Stimulated activated CD8-positive, alpha-beta memory T cell treated with anti-CD3 and anti-CD28 coated beads, Interleukin-12 subunit alpha, Interleukin-12 subunit beta, amount 100 ng/mL, for 4 hours (primary cell): ENCODE data around the gene LRSAM1.

Source experiments
- DNase-seq: peaks from one replicate; pipeline ENCODE4 v3.0.0-alpha.2; 2020; ENCODE audit warnings: low read depth

LRSAM1 gene

DNA sequence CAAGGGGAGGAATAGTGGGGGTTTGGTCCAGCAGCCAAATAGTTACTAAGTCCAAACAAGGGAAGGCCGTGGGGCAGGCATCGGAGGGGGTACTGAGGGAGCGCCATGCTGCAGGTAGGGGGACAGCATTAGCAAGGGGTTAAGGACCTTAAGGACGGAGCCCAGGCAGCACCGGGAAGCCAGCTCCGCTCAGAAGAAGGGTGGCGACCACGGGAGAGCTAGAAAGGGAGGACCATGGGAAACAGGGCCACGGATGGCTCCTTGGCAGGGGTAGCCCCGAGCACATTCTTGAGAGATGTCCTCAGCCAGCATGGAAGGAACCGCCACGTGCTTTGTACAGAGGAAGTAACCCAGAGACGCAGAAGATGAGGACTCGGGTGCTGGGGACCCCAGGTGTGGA is 84.5 kb downstream of the LRSAM1 start:
- DNase-seq, result no peak

DNA sequence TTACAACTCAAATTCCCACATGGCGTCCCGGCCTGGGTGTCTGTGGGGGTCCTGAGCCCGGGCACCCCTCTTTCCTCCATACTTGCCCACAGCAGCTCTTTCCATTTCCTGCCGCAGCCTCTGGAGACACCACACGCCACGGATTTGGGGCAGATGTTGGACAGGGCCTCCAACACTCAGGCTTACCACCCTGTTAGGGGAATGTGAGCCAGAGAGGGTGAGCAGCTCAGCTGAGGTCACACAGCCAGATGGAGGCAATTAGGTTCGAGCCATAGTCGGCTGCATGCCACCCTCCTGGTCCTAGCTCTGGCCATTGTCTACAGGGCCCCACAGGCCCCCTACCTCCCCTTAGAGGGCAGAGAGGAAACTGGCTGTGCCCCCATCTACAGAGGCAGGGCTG is 85.2 kb downstream of the LRSAM1 start:
- DNase-seq, result no peak

DNA sequence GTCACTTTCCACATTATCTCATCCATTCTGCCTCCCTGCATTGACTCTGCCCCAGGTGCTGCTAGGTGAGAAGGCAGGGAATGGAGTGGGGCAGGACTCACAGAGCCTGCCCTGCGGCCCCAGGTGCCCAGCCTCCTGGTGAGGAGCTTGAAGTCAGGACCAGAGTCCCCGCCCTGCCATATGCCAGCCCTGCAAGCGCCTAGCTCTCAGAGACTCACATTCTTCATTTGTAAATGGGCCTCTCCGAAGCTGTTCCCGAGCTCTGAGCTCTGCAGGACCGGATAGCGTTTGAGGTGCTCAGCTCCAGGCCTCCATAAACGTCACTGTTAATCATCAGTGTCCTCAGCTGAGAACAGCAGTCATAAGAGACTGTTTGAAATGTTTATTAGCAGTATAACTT is 85.7 kb downstream of the LRSAM1 start:
- no peak for DNase-seq

DNA sequence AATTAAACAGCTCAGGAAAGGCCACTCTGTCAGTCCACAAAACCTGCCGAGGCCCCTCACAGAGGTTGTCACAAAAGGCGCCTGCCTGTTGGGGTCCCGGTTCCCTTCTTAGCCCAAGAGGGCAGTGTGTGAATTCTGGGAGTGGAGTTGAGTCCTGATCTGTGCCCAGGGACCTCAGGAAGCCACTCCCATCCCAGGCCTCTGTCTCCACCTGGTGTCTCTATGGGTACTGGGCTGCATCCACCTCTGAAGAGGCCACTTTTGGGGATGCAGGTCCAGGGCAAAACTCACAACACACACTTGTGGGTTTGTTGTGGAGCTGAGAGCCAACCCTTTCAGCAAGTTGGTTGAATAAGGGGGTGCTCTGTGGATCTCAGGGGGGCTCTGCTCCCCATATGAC is 86.5 kb downstream of the LRSAM1 start:
- no peak for DNase-seq

DNA sequence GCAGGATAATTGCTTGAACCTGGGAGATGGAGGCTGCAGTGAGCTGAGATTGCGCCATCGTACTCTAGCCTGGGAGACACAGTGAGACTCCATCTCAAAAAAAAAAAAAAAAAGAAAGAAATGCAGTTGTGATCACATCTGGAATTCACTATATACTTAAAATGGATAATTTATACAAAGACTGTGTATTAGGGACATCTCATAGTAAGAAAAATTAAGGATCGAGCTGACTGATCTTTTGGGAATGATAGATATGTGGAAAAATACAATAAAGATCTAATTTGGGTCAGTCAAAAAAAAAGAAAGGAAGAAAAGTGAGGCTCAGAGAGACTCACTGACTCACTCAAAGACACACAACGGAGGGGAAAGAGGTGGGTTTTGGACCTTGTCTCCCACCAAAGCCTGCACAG is 87.5 kb downstream of the LRSAM1 start:
- DNase-seq, result no peak

DNA sequence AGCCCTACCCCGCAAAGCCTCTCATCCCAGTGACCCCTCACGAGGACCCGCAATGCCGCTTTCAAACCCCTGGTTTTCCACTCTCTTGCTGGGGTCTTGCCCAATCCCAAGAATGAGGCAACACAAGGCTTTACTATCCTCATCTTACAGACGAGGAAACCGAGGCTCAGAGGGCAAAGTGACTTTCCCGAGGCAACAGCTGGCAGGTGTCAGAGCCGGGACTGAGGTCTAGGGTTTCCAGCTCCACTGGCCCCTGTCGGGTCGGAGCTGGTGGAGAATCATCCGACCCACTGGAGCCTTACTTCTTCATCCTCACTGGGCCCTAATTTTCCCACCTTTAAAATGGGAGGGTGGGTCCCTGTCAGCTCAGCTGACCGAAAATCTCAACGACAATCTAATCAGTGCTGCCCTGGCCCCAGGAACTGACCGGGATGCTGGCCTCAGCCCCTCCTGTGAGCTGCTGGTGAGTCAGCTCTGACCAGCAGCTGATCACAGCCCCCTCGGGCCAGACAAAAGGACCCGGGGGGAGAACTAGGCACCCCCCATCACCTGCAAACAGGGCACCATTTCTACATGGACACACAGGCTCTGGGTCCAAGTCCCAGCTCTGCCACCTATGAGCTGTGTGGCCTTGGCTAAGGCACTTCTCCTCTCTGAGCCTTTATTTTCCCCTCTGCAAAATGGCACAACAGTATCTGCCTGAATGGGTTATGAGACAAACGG is 88.1 kb downstream of the LRSAM1 start:
- DNase-seq, result no peak

DNA sequence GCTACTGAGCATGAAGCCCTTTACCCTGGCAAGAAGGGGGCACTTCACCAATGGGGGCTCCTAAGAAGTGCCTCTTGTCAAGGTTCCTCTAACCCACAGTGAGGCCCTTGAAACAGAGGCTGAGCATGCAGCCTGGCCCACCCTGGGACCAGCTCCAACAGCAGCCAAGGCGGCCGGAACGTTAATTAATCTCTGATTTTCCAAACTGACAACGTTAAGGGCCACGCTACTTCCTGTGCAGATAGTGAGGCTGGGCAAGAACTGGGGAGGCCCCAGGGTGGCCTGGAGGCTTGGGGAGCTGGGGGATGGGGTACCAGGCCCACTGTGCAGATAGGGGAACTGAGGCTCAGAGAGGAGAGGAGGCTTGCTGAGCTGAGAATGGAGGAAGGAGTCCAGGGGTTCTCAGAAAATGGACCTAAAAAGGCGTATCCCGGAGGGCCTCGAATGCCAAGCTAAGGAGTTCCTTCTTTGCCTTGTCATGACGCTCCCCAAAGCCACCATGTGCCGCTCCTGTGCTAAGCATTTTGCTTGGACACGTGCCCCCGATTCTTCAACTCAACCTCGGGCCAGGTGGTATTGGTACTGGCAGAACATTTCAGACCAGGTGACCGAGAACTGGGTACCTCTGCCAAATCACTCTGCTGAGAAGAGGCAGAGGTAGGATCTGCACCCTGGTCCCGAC is 88.8 kb downstream of the LRSAM1 start:
- DNase-seq, result no peak

DNA sequence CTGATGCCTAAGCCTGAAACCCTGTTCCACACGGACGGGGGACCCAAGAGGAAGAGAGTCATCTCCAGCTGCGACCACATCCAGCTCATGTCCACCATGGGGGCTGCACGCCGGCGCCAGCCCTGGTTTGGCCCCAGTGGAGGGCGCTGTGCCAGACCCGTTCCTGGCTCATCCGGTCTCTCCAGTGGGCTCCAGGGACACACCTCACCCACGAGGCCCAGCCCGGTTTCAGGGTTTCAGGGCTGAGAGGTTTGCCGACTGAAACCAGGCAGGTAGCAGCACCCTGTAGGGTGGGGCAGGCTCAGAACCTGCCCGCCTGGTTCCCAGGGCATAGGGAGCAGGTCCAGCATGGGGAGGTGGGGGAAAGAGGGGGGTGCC is 89.3 kb downstream of the LRSAM1 start:
- no peak for DNase-seq

DNA sequence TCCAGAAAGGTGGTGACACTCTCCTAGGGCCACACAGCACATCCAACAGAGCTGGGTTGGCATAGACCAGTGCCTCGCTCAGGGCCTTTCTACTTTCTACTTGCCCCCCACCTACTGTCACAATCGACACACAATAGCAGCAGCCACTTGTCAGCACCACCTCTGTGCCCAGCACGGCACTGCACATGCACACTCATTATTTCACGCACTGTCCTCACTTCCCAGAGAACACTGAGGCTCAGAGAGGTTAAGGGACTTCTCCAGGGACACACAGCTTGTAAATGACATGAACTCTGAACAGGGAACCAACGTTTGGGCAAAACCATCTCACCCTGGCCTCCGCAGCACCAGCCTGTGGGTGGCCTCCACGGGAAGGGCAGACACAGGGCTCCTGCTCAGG is 89.9 kb downstream of the LRSAM1 start:
- no peak for DNase-seq

DNA sequence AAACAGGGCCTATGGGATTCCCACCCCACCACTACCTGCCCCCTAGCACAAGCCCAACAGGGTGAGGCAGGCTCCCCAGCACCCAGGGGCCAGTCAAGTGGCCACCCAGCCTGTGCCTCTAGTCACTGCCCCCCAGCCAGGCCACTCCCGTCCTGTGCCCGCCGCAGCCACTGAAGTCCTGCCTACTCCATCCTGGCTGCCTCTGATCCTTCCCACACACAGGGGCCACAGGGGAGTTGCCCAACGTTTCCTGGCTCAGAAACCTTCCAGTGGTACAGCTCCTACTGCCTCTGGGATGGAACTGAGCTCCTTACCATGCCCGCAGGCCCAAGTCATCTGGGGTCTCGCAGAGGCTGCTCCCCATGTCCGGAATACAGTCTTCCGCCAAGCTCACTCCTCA is 90.6 kb downstream of the LRSAM1 start:
- no peak for DNase-seq

DNA sequence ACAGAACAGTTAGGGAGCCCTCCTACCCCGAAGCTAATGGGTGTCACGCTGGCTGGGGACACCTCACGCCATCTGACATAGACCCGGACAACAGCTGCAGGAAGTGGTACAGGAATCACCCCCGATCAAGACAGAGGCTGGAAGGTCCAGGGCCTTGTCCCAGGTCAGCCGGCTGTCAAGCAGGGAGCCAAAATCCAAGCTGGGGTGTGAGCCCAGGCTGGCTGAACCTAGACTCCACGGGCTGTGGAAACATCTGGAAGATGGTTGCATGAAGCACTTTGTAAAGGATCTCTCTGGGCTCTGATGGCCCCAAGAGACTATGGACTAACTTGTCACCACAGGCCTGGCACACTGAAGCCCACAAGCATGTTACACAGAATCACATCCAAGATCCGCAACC is 91.9 kb downstream of the LRSAM1 start:
- DNase-seq, result no peak

DNA sequence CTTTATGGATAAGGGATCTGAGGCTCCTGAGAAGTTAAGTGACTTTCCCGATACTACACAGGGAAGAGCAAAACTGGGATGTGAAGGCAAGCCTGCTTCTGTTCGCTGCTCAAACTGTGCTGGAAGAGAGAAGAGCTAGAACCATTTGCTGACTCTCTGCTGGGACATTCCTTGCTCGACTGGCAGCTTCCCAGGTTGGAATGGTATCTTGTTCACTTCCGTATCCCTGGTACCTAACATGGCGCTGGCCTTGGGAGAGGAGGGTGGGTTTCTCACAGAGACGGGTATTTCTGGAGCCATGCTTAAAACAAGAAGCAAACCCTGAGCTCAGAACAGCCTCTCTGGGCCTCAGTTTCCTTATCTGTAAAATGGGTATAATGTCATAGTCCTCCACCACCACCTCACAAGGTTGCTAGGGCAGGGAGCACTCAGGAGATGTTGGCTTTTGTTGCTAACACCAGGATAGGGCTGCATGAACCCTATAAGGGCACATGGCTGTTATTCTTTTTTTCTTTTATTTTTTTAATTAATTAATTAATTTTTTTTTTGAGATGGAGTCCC is 92.7 kb downstream of the LRSAM1 start:
- DNase-seq, result no peak

DNA sequence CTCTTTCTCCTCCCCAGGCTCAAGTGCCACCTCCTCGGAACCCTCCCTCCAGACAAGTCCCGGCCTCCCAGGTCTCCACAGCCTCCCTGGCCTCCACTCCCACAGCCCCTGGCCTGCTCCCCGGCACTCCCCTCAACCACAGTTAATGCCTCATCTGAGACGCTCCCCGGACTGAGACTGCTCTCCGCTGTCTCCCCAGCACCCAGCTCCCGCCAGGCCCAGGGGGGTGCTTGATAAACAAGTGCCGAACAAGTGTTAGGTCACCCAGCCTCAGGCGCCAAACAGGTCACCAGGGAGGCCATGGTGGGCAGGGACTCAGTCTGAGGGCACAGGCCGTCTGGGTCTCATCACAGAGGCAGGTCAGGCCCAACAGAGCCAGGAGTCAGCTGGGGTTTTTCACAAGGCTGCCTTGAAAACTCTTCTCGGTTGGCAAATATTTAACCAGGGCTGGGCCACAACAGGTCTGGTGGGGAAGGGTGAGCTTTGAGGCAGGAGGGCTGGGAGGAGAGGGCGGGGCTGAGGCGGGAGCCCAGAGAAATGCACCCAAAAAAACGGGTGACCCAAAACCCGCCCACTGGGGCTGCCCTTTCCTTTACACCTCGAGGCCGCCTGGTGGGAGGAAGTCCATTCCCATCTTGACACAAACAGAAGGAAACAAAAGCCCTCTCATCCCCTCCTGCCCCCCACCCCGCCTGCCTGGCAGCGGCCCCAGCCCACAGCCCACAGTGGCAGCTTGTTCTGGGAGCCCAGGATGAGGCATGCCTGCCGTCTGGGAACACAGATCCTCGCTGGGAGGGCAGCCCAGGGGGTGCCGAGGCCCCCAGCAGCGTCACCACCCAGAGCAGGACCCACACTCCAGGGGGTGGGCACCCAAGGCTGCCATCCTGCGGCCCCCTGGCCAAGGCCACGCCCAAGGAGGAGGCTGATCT is 94.2 kb downstream of the LRSAM1 start:
- no peak for DNase-seq

DNA sequence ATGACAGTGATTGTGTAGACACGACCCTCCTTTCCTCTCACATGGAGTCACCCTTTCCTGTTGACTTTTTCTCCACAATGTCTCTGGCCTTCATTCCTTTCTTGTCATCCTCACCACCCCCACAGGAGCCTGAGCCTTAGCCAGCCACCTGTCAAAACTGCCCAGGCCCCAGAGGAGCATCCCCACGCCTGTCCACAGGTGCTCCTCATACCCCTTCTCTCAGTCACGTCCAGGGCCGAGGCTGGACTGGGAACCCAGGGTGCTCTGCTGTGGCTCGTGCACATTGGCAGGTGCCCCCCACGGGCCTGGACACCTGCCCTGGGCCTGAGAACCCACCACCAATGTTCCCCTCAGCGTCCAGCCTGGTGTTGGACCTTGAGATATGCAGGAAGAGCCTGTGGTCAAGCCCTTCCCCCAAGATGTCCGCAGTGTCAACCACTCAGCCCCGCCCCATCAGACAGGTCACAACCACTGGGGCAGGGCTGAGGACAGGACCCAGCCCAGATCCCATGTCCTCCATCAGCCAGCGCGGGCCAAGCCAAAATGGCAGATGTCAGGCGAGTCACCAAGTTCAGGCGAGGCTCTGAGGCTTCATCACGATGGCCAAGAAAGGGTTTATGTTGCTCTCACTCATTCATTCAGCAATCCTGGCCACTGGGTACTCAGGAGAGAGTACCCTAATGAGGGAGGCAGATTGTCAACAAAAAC is 95.0 kb downstream of the LRSAM1 start:
- DNase-seq, result no peak

DNA sequence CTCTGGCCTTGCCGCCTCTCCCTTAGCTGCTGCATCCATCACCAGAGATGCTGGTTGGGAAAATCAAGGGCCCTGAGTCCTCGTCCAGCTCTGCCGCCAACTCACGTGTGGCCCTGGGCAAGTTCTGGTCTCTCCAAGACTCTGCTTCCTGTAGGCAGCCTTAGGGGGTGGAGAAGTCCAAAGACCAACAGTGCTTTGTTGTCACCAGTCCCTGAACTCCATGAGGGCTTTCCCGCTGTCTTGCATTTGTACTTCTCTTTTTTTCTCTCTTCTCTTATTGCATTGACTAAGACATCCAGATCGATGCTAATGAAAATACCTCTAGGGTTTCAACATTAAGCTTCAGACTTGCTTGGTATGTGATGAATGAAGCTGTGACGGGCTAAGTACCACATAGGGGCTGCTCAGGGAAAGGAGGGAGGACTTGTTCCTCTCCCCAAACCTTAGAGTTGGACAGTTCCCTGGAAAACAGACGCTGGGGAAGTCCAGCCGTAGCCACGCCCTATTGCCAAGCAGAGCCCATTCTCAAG is 97.1 kb downstream of the LRSAM1 start:
- no peak for DNase-seq

DNA sequence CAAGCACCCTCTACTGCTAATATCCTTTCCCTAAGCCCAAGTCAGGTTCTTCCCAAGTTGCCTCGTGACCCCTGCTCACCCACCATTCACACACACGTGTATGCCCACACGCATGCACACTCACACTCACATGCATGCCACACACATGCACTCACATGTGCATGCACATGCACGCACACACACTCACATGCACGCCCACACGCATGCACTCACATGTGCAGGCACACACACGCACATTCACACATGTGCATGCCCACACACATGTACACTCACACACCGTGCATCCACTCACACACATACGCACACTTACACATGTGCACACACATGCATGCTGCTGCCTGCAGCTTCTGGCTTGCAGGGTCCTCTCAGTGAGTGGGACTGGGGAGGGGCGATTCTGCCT is 97.9 kb downstream of the LRSAM1 start:
- no peak for DNase-seq

DNA sequence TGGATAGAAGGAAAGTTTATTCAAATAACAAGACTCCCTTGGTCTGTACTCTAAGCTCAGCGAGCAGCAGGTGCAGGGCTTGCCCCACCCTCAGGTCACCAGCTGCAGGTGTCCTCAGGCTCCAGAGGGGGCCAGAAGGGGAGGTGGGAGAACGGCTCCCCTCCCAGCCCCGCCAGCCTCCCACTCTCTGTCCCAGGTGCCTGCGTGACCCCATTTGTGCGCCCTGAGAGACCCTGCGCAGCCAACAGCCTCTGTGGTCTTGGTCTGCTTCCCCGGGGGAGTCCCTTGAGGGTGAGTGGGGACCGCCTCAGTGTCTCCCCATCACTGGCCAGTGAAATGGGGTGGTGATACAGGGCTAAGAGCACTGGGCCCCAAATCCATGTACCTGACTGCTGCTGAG is 98.4 kb downstream of the LRSAM1 start:
- DNase-seq, result no peak

DNA sequence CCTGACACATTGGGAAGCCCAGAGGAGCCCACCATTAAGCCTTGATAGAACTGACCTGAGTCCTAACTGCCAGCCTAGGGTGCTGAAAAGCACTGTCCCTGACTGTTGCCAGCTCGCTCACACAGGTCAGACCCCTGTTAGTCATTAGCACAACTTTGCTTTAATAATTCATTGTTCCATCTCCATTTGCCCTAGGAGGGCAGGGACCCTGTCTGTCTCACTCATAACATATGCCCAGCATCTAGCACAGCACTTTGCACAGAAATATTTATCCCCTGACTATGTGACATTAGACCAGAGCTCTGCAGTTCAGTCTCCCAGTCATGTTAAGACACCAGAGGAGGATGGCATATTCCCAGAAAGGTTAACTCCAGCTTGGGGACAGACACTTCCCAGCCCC is 99.0 kb downstream of the LRSAM1 start:
- DNase-seq, result no peak

DNA sequence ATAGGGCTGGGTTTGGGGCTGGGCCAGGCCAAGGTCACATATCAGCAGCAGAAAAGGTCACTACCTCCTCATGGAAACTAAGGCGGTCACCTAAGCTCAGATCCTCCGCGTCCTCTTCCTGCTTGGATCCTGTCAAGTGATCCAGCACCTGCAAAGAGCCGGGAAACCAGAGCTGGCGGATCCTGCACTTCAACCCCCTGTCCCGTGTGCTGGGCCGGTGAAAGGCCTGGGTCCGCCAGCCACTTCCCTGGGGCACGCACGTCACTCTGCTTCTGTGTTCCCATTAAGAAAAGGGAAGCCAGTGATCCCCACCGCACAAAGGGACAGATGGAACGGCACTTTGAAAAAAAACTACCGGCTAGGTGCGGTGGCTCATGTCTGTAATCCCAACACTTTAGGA is 99.4 kb downstream of the LRSAM1 start:
- no peak for DNase-seq
